Measurements from ENCODE around the gene RGS12. TPM values are rescaled to one million over a fixed set of nuclear protein-coding genes. Genes with fewer than 3 reads are reported as not detected.

RGS12 gene
- total RNA-seq, 1 experiment from 2014 or later = 23.1 TPM

DNA sequence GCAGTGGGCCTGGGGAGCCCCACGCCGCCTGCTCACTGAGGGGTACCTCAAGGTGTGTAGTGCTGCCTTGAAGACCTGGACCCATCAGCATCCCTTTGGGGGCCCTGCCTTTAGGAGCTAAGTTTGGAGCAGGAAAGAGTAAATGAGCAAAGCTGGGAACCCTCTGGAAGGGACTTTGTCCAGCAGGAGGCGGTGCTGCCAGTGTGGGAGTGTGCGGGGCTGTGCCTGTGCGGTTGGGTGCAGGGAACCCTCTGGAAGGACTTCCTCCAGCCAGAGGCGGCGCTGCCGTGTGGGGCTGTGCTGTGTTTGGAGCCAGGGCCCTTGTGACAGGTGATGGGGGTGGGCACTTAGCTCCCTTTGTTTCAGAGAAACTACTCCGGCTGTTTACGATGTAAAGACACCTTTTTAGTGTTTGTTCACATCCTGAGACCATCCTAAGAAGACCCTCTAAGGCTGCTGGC is 25.8 kb downstream of the RGS12 start:
- H3K36me3 Mint-ChIP-seq (ENCODE audit: insufficient read depth, unreplicated experiment) = peaks cover 9% of the 10 kb centered on the region
- CTCF ChIA-PET = no interaction called here
- no peaks in the 10 kb centered on the region for H3K27me3 Mint-ChIP-seq (ENCODE audit: insufficient read depth, unreplicated experiment)
- Histone ChIP-seq H3K27me3 (replicated peaks; ENCODE audit: control insufficient read depth, insufficient read depth, low read length) (no peaks in the 10 kb centered on the region), H3K4me1 (no peaks in the 10 kb centered on the region), H3K9me3 (no peaks in the 10 kb centered on the region), H3K36me3 (ENCODE audit: control insufficient read depth, insufficient read depth, low read length) (no peaks in the 10 kb centered on the region; the same call in 1 of the 2 replicates), H3K4me3 (ENCODE audit: low read depth, low read length) (no peak overlapping the region)
- intact Hi-C loops (cut with micrococcal nuclease; ENCODE audit: unreplicated experiment) = no loop called here
- POLR2A ChIA-PET = no interaction called here
- no peak for DNase-seq
- no peaks in the 10 kb centered on the region for H3K9me3 Mint-ChIP-seq (ENCODE audit: unreplicated experiment)
- no TSS peak for BruUV-seq (replicated peaks)
- TF ChIP-seq, protein P1, sequence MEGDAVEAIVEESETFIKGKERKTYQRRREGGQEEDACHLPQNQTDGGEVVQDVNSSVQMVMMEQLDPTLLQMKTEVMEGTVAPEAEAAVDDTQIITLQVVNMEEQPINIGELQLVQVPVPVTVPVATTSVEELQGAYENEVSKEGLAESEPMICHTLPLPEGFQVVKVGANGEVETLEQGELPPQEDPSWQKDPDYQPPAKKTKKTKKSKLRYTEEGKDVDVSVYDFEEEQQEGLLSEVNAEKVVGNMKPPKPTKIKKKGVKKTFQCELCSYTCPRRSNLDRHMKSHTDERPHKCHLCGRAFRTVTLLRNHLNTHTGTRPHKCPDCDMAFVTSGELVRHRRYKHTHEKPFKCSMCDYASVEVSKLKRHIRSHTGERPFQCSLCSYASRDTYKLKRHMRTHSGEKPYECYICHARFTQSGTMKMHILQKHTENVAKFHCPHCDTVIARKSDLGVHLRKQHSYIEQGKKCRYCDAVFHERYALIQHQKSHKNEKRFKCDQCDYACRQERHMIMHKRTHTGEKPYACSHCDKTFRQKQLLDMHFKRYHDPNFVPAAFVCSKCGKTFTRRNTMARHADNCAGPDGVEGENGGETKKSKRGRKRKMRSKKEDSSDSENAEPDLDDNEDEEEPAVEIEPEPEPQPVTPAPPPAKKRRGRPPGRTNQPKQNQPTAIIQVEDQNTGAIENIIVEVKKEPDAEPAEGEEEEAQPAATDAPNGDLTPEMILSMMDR (IDR thresholded peaks at IDR 0.05; ENCODE audit: insufficient read depth in 1 of 2, low read depth in 1 of 2, low read length in 1 of 2, severe bottlenecking in 1 of 2, unreplicated experiment in 1 of 2) = no peak
- H3K27ac Mint-ChIP-seq (ENCODE audit: unreplicated experiment) = no peak overlapping the region
- no peaks in the 10 kb centered on the region for H3K4me1 Mint-ChIP-seq (ENCODE audit: low read depth, unreplicated experiment)
- no peak overlapping the region for H3K4me3 Mint-ChIP-seq (ENCODE audit: unreplicated experiment)

DNA sequence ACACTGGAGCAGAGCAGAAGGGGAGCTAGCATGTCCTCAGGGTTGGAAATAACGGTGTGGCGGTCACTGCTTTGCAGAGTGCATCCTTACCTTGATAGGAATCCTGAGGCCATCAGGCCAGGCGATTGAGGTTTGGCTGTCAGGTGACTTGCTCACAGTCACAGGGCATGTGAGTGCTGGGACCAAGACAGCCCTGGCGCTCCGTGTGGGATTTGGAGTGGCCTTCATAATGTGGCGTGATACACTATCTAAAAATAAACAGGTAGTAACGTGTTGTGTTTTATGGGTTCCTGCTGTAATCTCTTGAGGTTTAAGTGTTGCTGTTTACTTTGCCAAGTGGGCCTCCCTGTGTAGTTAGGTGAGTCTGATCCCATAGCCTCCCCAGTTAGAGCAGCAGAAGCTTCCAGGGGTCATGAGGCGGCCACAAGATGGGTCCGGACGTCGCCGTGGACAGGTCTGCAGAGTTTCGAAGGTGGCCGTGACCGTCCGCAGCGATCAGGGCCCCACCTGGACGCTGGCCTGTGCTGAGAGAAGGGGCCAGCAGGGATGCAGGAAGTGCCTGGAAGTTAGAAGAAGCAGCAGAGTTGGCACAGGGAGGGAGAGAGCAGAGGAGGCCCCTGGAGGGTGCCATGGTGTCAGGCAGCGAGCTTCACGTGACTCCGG is 27.7 kb downstream of the RGS12 start:
- CTCF ChIA-PET = no interaction called here

GRCh38 chr4:3321295-3321889 is 28.6 kb downstream of the RGS12 start:
- H3K4me3 Mint-ChIP-seq (ENCODE audit: unreplicated experiment) = no peak overlapping the region
- H3K27ac Mint-ChIP-seq (ENCODE audit: unreplicated experiment) = no peak overlapping the region
- no peak overlapping the region for H3K4me3 ChIP-seq (ENCODE audit: low read depth, low read length)
- H3K27me3 Mint-ChIP-seq (ENCODE audit: insufficient read depth, unreplicated experiment) = no peaks in the 10 kb centered on the region
- TF ChIP-seq, protein P1 (IDR thresholded peaks at IDR 0.05; ENCODE audit: insufficient read depth in 1 of 2, low read depth in 1 of 2, low read length in 1 of 2, severe bottlenecking in 1 of 2, unreplicated experiment in 1 of 2) = no peak
- no peaks in the 10 kb centered on the region for H3K27me3 ChIP-seq (replicated peaks; ENCODE audit: control insufficient read depth, insufficient read depth, low read length)
- ChIA-PET POLR2A (no interaction called here), CTCF (no interaction called here)
- H3K4me1 ChIP-seq = no peaks in the 10 kb centered on the region
- H3K36me3 Mint-ChIP-seq (ENCODE audit: insufficient read depth, unreplicated experiment) = peaks cover 3% of the 10 kb centered on the region
- no peak for DNase-seq
- H3K4me1 Mint-ChIP-seq (ENCODE audit: low read depth, unreplicated experiment) = no peaks in the 10 kb centered on the region
- no peaks in the 10 kb centered on the region; the same call in 1 of the 2 replicates for H3K36me3 ChIP-seq (ENCODE audit: control insufficient read depth, insufficient read depth, low read length)
- no TSS peak for BruUV-seq (replicated peaks)
- intact Hi-C loops (cut with micrococcal nuclease; ENCODE audit: unreplicated experiment) = no loop called here
- no peaks in the 10 kb centered on the region for H3K9me3 Mint-ChIP-seq (ENCODE audit: unreplicated experiment)
- H3K9me3 ChIP-seq = no peaks in the 10 kb centered on the region

More for the DNA sequence above, 27.7 kb downstream of the RGS12 start:
- TF ChIP-seq, protein P1 (IDR thresholded peaks at IDR 0.05; ENCODE audit: insufficient read depth in 1 of 2, low read depth in 1 of 2, low read length in 1 of 2, severe bottlenecking in 1 of 2, unreplicated experiment in 1 of 2) = no peak
- Mint-ChIP-seq H3K9me3 (ENCODE audit: unreplicated experiment) (no peaks in the 10 kb centered on the region), H3K27me3 (ENCODE audit: insufficient read depth, unreplicated experiment) (no peaks in the 10 kb centered on the region), H3K36me3 (ENCODE audit: insufficient read depth, unreplicated experiment) (peaks cover 9% of the 10 kb centered on the region), H3K4me1 (ENCODE audit: low read depth, unreplicated experiment) (no peaks in the 10 kb centered on the region), H3K27ac (ENCODE audit: unreplicated experiment) (no peak overlapping the region), H3K4me3 (ENCODE audit: unreplicated experiment) (no peak overlapping the region)
- Histone ChIP-seq H3K4me3 (ENCODE audit: low read depth, low read length) (no peak overlapping the region), H3K4me1 (no peaks in the 10 kb centered on the region), H3K9me3 (no peaks in the 10 kb centered on the region), H3K27me3 (replicated peaks; ENCODE audit: control insufficient read depth, insufficient read depth, low read length) (no peaks in the 10 kb centered on the region), H3K36me3 (ENCODE audit: control insufficient read depth, insufficient read depth, low read length) (no peaks in the 10 kb centered on the region; the same call in 1 of the 2 replicates)
- DNase-seq = no peak
- no TSS peak for BruUV-seq (replicated peaks)
- intact Hi-C loops (cut with micrococcal nuclease; ENCODE audit: unreplicated experiment) = no loop called here
- POLR2A ChIA-PET = no interaction called here

Data from Caco-2 (cell line).